GM18519 (cell line): Measurements from ENCODE around the gene RRAS2.

Experiments used
- ATAC-seq: cut with Tn5 transposase; IDR thresholded peaks from one replicate; pipeline ENCODE4 v1.9.1; 2021; ENCODE audit warnings: mild to moderate bottlenecking, moderate library complexity; ENCODE audit not compliant: unreplicated experiment, low FRiP score

RRAS2 gene

DNA sequence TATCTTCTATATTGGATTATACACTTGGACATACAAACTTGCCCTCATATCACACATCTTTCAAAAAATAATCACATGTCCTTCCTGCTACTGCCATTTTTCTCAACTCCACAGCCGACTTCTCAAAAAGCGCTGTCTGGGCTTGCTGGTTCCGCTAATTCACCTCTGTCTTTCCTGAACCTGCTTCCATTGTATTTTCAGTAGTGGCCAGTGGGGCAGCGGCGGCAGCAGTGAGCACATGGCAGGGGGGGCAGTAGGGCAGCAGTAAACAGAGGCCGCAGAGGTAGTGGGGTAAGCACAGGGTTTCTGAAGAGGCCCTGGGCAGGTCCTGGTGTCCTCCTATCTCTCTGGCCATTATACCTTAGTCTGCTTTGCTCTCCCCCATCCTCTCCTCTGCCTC lies 126.3 kb downstream of the RRAS2 start:
- ATAC-seq: no peak

DNA sequence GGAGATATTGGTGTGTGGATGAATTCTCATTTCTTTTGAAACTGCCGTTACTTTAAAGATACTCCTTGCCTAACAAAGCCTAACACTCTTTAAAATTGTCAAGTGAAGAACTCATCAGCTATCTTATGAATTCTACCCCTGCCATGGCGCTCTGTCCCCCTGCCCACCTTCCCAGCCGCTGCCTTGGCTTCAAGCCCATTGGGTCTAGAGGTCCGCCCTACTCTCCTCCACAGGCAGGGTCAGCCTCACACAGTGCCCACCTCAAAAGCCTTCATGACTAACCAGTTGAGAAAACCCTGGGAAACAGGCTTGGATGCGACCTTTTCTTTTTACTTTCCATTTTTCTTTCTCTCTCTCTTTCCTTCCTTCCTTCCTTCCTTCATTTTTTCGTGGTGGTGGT lies 128.6 kb downstream of the RRAS2 start:
- ATAC-seq: no peak

DNA sequence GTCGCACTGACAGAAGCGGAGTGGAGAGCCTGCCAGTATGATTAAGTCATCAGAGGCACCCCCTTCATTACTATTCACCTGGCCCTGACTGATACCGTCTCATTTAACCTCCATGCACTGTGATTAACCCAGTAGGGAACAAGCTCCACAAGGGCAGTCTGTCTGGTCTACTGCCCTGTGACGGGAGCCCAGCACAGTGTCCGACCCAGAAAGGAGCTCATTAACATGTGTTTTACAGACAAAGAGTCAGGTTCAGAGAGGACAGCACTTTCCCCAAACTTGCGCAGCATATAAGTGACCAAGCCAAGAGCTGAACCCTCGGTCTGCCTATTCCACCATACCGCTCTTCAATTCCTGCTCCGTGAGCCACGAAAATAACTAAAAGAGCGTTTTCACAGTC lies 129.5 kb downstream of the RRAS2 start:
- no peak for ATAC-seq

DNA sequence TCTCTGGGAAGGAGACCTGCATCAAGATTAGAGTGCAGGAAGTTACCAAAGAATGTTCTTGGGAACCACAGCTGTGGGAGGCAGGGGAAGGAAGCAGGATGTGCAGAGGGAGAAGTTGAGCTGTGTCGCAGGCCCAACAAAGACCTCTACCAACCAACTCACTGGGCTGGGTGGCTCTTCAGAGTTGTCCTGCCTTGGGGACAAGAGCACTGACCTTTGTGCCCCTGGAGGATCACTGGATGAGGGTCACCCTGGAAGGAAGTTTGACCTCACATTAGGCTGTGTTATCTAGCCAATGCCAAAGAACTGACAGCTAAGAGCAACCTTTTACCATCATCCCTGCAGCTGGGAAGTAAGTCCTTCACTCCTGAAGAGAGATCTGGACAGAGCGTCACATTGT lies 130.6 kb downstream of the RRAS2 start:
- no peak for ATAC-seq
